CD14-positive monocyte (primary cell): Measurements from ENCODE around the gene HSF2. TPM values are rescaled to one million over a fixed set of nuclear protein-coding genes. Genes with fewer than 3 reads are reported as not detected.

ENCODE experiments used
- DNase-seq, 3 donors: peaks; one replicate each; pipeline ENCODE4 v3.0.0-alpha.2; 2011 to 2022
- H2AFZ ChIP-seq: 2 replicates; pipeline ENCODE4 v1.6.0; 2012; ENCODE audit warnings: mild to moderate bottlenecking, low read depth, low read length, inconsistent platforms; ENCODE audit not compliant: insufficient read depth, poor library complexity, severe bottlenecking
- H3K27ac ChIP-seq, 2 donors: 1 replicate in 1 of 2; 2 replicates in 1 of 2; pipeline ENCODE4 v1.5.1; 2012 to 2013; ENCODE audit warnings: low read length in 2 of 2, control low read depth in 1 of 2, inconsistent platforms in 1 of 2, low read depth in 1 of 2, mild to moderate bottlenecking in 1 of 2
- H3K27me3 ChIP-seq, 2 donors: one replicate each; pipeline versions ENCODE4 v1.6.0 to v1.6.1; 2011 to 2013; ENCODE audit warnings: low read length in 2 of 2; ENCODE audit not compliant: control insufficient read depth in 2 of 2, insufficient read depth in 2 of 2
- H3K36me3 ChIP-seq, 2 donors: replicated peaks in 1 of 2; 1 replicate in 1 of 2; 2 replicates in 1 of 2; pipeline versions ENCODE4 v1.5.1 to v1.6.1; 2012 to 2013; ENCODE audit warnings: low read length in 2 of 2, control low read depth in 1 of 2, inconsistent platforms in 1 of 2, mild to moderate bottlenecking in 1 of 2; ENCODE audit not compliant: insufficient read depth in 2 of 2, control insufficient read depth in 1 of 2
- H3K4me1 ChIP-seq, 2 donors: 1 replicate in 1 of 2; 2 replicates in 1 of 2; pipeline versions ENCODE4 v1.5.1 to v1.6.1; 2012 to 2013; ENCODE audit warnings: low read length in 2 of 2, control low read depth in 1 of 2, inconsistent platforms in 1 of 2, mild to moderate bottlenecking in 1 of 2, moderate library complexity in 1 of 2; ENCODE audit not compliant: insufficient read depth in 2 of 2, control insufficient read depth in 1 of 2
- H3K4me2 ChIP-seq: replicated peaks from 2 replicates; pipeline ENCODE3; 2012; ENCODE audit warnings: low read length, moderate library complexity, mild to moderate bottlenecking; ENCODE audit not compliant: poor library complexity, severe bottlenecking; ENCODE audit errors: extremely low read depth
- H3K4me3 ChIP-seq, 3 experiments: fragments of 200-600 bp in 1 of 3; sonication (generic) in 1 of 3; replicated peaks in 1 of 3; 1 replicate in 2 of 3; 2 replicates in 1 of 3; pipeline ENCODE4 v1.5.1; 2011 to 2013; ENCODE audit warnings: low read length in 3 of 3, mild to moderate bottlenecking in 3 of 3, control low read depth in 2 of 3, low read depth in 2 of 3, inconsistent platforms in 1 of 3, moderate library complexity in 1 of 3
- H3K79me2 ChIP-seq: 2 replicates; pipeline ENCODE4 v1.6.0; 2012; ENCODE audit warnings: mild to moderate bottlenecking, control low read depth, inconsistent platforms, low read length, moderate library complexity; ENCODE audit not compliant: insufficient read depth
- H3K9ac ChIP-seq: 2 replicates; pipeline ENCODE4 v1.6.0; 2017; ENCODE audit warnings: low read length, mild to moderate bottlenecking; ENCODE audit not compliant: insufficient read depth, poor library complexity, severe bottlenecking
- H3K9me3 ChIP-seq, 2 donors: replicated peaks in 1 of 2; 1 replicate in 1 of 2; 2 replicates in 1 of 2; pipeline versions ENCODE4 v1.5.1 to v1.6.1; 2012 to 2013; ENCODE audit warnings: low read length in 2 of 2, control low read depth in 1 of 2; ENCODE audit not compliant: control insufficient read depth in 1 of 2, insufficient read depth in 1 of 2
- H4K20me1 ChIP-seq: 2 replicates; pipeline ENCODE4 v1.6.0; 2012; ENCODE audit warnings: mild to moderate bottlenecking, low read length, control low read depth, moderate library complexity; ENCODE audit not compliant: insufficient read depth
- H3K27ac Mint-ChIP-seq, 7 donors: one replicate each; pipeline ENCODE4 v1.8.0; 2020; ENCODE audit warnings: mild to moderate bottlenecking in 7 of 7, mixed read lengths in 7 of 7, moderate library complexity in 6 of 7, inconsistent platforms in 2 of 7
- H3K27me3 Mint-ChIP-seq, 3 donors: one replicate each; pipeline ENCODE4 v1.8.0; 2021 to 2022; ENCODE audit warnings: low read depth in 3 of 3, mild to moderate bottlenecking in 3 of 3, mixed read lengths in 3 of 3, moderate library complexity in 3 of 3, inconsistent platforms in 1 of 3
- H3K36me3 Mint-ChIP-seq, 2 donors: one replicate each; pipeline ENCODE4 v1.8.0; 2020; ENCODE audit warnings: mixed read lengths in 2 of 2, inconsistent platforms in 1 of 2, mild to moderate bottlenecking in 1 of 2
- H3K4me1 Mint-ChIP-seq: one replicate; pipeline ENCODE4 v1.8.0; 2020; ENCODE audit warnings: mild to moderate bottlenecking, mixed read lengths
- H3K4me3 Mint-ChIP-seq, 2 donors: one replicate each; pipeline ENCODE4 v1.8.0; 2020; ENCODE audit warnings: mild to moderate bottlenecking in 2 of 2, mixed read lengths in 2 of 2, moderate library complexity in 1 of 2
- H3K9me3 Mint-ChIP-seq, 7 donors: one replicate each; pipeline ENCODE4 v1.8.0; 2020 to 2022; ENCODE audit warnings: mixed read lengths in 7 of 7, mild to moderate bottlenecking in 6 of 7, moderate library complexity in 6 of 7, inconsistent platforms in 2 of 7
- CTCF ChIP-seq: fragments of 200-600 bp; IDR thresholded peaks from one replicate; pipeline ENCODE4 v1.8.0; 2022; ENCODE audit warnings: antibody characterized with exemption, mild to moderate bottlenecking
- WGBS: methylation state at CpG from one replicate; pipeline ENCODE4 v1.1.5; 2013; ENCODE audit warnings: missing lambda C conversion rate; ENCODE audit not compliant: insufficient coverage; 5-methylcytosine and 5-hydroxymethylcytosine counted together
- intact Hi-C, 2 donors: fragments of 100-400 bp; cut with micrococcal nuclease; formaldehyde crosslinking; loops; one replicate each; pipeline versions ENCODE4 v1.15.0 to v1.15.1; 2023
- polyA plus RNA-seq, 3 donors: library from polyadenylated mRNA; depleted of rRNA in 1 of 3; unstranded in 2 of 3; stranded (reverse) in 1 of 3; fragments of 300-500 nt in 2 of 3; fragments of >200 nt in 1 of 3; fragmentation: Illumina TruSeq in 2 of 3; gene quantifications; 1 replicate in 2 of 3; 2 replicates in 1 of 3; pipeline ENCODE4 v1.2.3, GENCODE V29; 2012 to 2021

The HSF2 gene
- polyA plus RNA-seq, 3 donors: 2.3 to 8.8 (median 2.6) TPM

- Histone ChIP-seq H3K36me3 (no peaks in the 10 kb centered on the region), H3K4me1 (no peaks in the 10 kb centered on the region), H4K20me1 (no peaks in the 10 kb centered on the region), H3K27me3 (peaks cover 2% of the 10 kb centered on the region in 2 donors), H3K4me2 (no peak overlapping the region), H3K4me3 (no peak overlapping the region), H3K79me2 (no peaks in the 10 kb centered on the region), H3K27ac (no peak overlapping the region), H3K9ac (no peak overlapping the region), H3K9me3 (no peaks in the 10 kb centered on the region), H2AFZ (no peak overlapping the region)
- no peak for TF ChIP-seq CTCF
- Mint-ChIP-seq H3K4me3 (no peak overlapping the region), H3K36me3 (no peaks in the 10 kb centered on the region), H3K27me3 (peaks cover 1 to 4% (median 3%) of the 10 kb centered on the region in 3 donors), H3K9me3 (peaks cover 0 to 2% (median 0%) of the 10 kb centered on the region in 7 donors), H3K27ac (no peak overlapping the region), H3K4me1 (no peaks in the 10 kb centered on the region)
- intact Hi-C loops: loop anchor here in 1 of 2 donors (10.0 kb wide), 1 partner anchor 1055 kb away; the partner anchor contains the start of gene TBC1D32
- WGBS: no CpG with 5 or more reads among the region's 4 CpGs
- DNase-seq: no peak
Measured at GRCh38 chr6:122389704-122390372, 9.6 kb upstream of the HSF2 start.

GRCh38 chr6:122392564-122393350, 6.7 kb upstream of the HSF2 start:
- Histone ChIP-seq H3K36me3 (no peaks in the 10 kb centered on the region), H2AFZ (no peak overlapping the region), H3K4me3 (no peak overlapping the region), H3K9me3 (no peaks in the 10 kb centered on the region), H3K4me2 (no peak overlapping the region), H3K4me1 (no peaks in the 10 kb centered on the region), H3K9ac (no peak overlapping the region), H3K79me2 (no peaks in the 10 kb centered on the region), H3K27ac (no peak overlapping the region), H4K20me1 (no peaks in the 10 kb centered on the region), H3K27me3 (peaks cover 2% of the 10 kb centered on the region in 2 donors)
- H3K36me3 Mint-ChIP-seq: no peaks in the 10 kb centered on the region
- H3K27ac Mint-ChIP-seq: no peak overlapping the region
- no peak overlapping the region for H3K4me3 Mint-ChIP-seq
- 98% methylated on average over 5 of the region's 6 CpGs for whole genome bisulfite sequencing
- TF ChIP-seq CTCF: no peak
- peaks cover 1 to 4% (median 3%) of the 10 kb centered on the region in 3 donors for H3K27me3 Mint-ChIP-seq
- no peak for DNase-seq
- H3K4me1 Mint-ChIP-seq: no peaks in the 10 kb centered on the region
- intact Hi-C loops: loop anchor here in 1 of 2 donors (10.0 kb wide), 1 partner anchor 1058 kb away; the partner anchor contains the start of gene TBC1D32
- peaks cover 0 to 2% (median 0%) of the 10 kb centered on the region in 7 donors for H3K9me3 Mint-ChIP-seq
